Panc1 (cell line): Measurements from ENCODE around the gene SPCS2. TPM values are rescaled to one million over a fixed set of nuclear protein-coding genes. Genes with fewer than 3 reads are reported as not detected.

Experiments
- ATAC-seq: fragments of 200-7000 bp; cut with Tn5 transposase; 2 replicates; pipeline ENCODE4 v1.9.1; 2020; ENCODE audit warnings: mild to moderate bottlenecking, moderate library complexity
- BruUV-seq: library from RNA; stranded (reverse); fragments of 400-500 nt; replicated peaks from 2 replicates; lab custom pipeline; 2021; lab: Mats Ljungman, UMichigan
- CTCF ChIA-PET: fragments of 300-600 bp; sonication (Branson Sonifier 250); formaldehyde crosslinking; loops from one replicate; lab custom pipeline; 2022; ENCODE audit warnings: antibody characterized with exemption; lab: Charles Lee
- POLR2A ChIA-PET: fragments of 300-600 bp; sonication (Branson Sonifier 250); formaldehyde crosslinking; loops from one replicate; lab custom pipeline; 2022; ENCODE audit warnings: antibody characterized with exemption; lab: Charles Lee
- DNase-seq: peaks from one replicate; pipeline ENCODE4 v3.0.0-alpha.2; 2010; ENCODE audit warnings: low read depth, low spot score
- H3K27ac ChIP-seq: 2 replicates; pipeline ENCODE4 v1.5.1; 2011; ENCODE audit warnings: mild to moderate bottlenecking, low read length, inconsistent platforms
- H3K27me3 ChIP-seq: fragments of 200-500 bp; sonication (Bioruptor generic); 2 replicates; pipeline ENCODE4 v1.6.0; 2014; ENCODE audit warnings: low read length, inconsistent platforms; ENCODE audit not compliant: control insufficient read depth, insufficient read depth
- H3K36me3 ChIP-seq: fragments of 200-500 bp; sonication (Bioruptor generic); 2 replicates; pipeline ENCODE4 v1.5.1; 2014; ENCODE audit warnings: inconsistent platforms, mild to moderate bottlenecking, low read length, moderate library complexity; ENCODE audit not compliant: control insufficient read depth, insufficient read depth
- H3K4me1 ChIP-seq: 2 replicates; pipeline ENCODE4 v1.5.1; 2011; ENCODE audit warnings: inconsistent platforms, mild to moderate bottlenecking, low read length, moderate library complexity; ENCODE audit not compliant: control insufficient read depth, insufficient read depth
- H3K4me3 ChIP-seq, 2 experiments: 2 replicates each; pipeline ENCODE4 v1.5.1; 2011 to 2012; ENCODE audit warnings: low read depth in 2 of 2, low read length in 2 of 2, mild to moderate bottlenecking in 2 of 2, inconsistent platforms in 1 of 2, moderate library complexity in 1 of 2
- H3K9me3 ChIP-seq: fragments of 200-500 bp; sonication (Bioruptor generic); 2 replicates; pipeline ENCODE4 v1.5.1; 2014; ENCODE audit warnings: low read depth, mild to moderate bottlenecking, inconsistent platforms, low read length, moderate library complexity; ENCODE audit not compliant: control insufficient read depth, insufficient read depth
- CTCF ChIP-seq: fragments of 450-650 bp; IDR thresholded peaks from 2 replicates; pipeline ENCODE4 v1.5.1; 2017; ENCODE audit warnings: mild to moderate bottlenecking
- POLR2AphosphoS5 ChIP-seq: IDR thresholded peaks from 2 replicates; pipeline ENCODE4 v1.6.1; 2012; ENCODE audit warnings: mild to moderate bottlenecking, low read depth, low read length, moderate library complexity
- REST ChIP-seq, 2 experiments: IDR thresholded peaks; 2 replicates each; pipeline ENCODE4 v1.6.1; 2011 to 2012; ENCODE audit warnings: low read depth in 2 of 2, control low read depth in 1 of 2, low read length in 1 of 2, mild to moderate bottlenecking in 1 of 2, moderate library complexity in 1 of 2; ENCODE audit not compliant: insufficient read depth in 1 of 2
- SIN3A ChIP-seq: IDR thresholded peaks from 2 replicates; pipeline ENCODE4 v1.6.1; 2012; ENCODE audit warnings: low read depth, mild to moderate bottlenecking, low read length, moderate library complexity, borderline replicate concordance; ENCODE audit not compliant: insufficient read depth
- TCF7L2 ChIP-seq: IDR thresholded peaks from 2 replicates; pipeline ENCODE4 v1.6.1; 2011; ENCODE audit warnings: mild to moderate bottlenecking, low read depth, low read length, inconsistent platforms
- in situ Hi-C: cut with HindIII; loops from 2 replicates; pipeline ENCODE4 v1.10.0; 2016; ENCODE audit warnings: low sequenced_read_pairs, low pct_unique_long_range_greater_than_20kb
- intact Hi-C: fragments of 100-400 bp; cut with micrococcal nuclease; formaldehyde crosslinking; loops from one replicate; pipeline ENCODE4 v1.10.0; 2022; ENCODE audit not compliant: unreplicated experiment
- total RNA-seq: library from RNA; stranded (reverse); gene quantifications from one replicate; pipeline ENCODE4 v1.2.1, GENCODE V29; 2021; ENCODE audit not compliant: unreplicated experiment

The SPCS2 gene
- total RNA-seq, 1 experiment from 2014 or later = 242 TPM

GRCh38 chr11:74909812-74910211, 39.3 kb upstream of the SPCS2 start:
- H3K36me3 ChIP-seq = peaks cover 5% of the 10 kb centered on the region; the same call in 1 of the 2 replicates

GRCh38 chr11:74923125-74923524, 25.9 kb upstream of the SPCS2 start:
- no peak for ATAC-seq
- no peak overlapping the region for H3K27ac ChIP-seq
- ChIA-PET CTCF (no interaction called here), POLR2A (no interaction called here)
- no peak for TF ChIP-seq SIN3A
- no peak for TF ChIP-seq POLR2AphosphoS5
- no peak for TF ChIP-seq CTCF
- TF ChIP-seq TCF7L2 = no peak
- no peak for TF ChIP-seq REST (IDR thresholded peaks at IDR 0.05; ENCODE audit: insufficient read depth in 1 of 2, low read depth in 2 of 2, low read length in 1 of 2)
- BruUV-seq = no TSS peak
- in situ Hi-C loops = loop anchor here (25.0 kb wide), 1 partner anchor 289 kb away; no protein-coding TSS in a partner anchor
- DNase-seq = no peak
- H3K4me1 ChIP-seq = no peaks in the 10 kb centered on the region
- no peaks in the 10 kb centered on the region for H3K27me3 ChIP-seq
- no peak overlapping the region for H3K4me3 ChIP-seq
- H3K36me3 ChIP-seq = peaks cover 12% of the 10 kb centered on the region
- intact Hi-C loops = loop anchor here (10.0 kb wide), 1 partner anchor 322 kb away; the partner anchor contains the start of gene TPBGL
- H3K9me3 ChIP-seq = no peaks in the 10 kb centered on the region

More at GRCh38 chr11:74909812-74910211, 39.3 kb upstream of the SPCS2 start:
- Histone ChIP-seq H3K9me3 (no peaks in the 10 kb centered on the region), H3K27me3 (no peaks in the 10 kb centered on the region), H3K4me3 (no peak overlapping the region), H3K4me1 (no peaks in the 10 kb centered on the region), H3K27ac (no peak overlapping the region)
- CTCF ChIA-PET = interaction anchor here (0.6 kb wide), 1 partner anchor 908 kb away, joined by 3 read pairs; no protein-coding TSS in a partner anchor
- no peak for TF ChIP-seq TCF7L2
- no peak for TF ChIP-seq SIN3A
- no peak for TF ChIP-seq CTCF
- no peak for TF ChIP-seq POLR2AphosphoS5
- TF ChIP-seq REST (IDR thresholded peaks at IDR 0.05; ENCODE audit: insufficient read depth in 1 of 2, low read depth in 2 of 2, low read length in 1 of 2) = no peak
- DNase-seq = no peak
- BruUV-seq = no TSS peak
- intact Hi-C loops (no loop called here), in situ Hi-C loops (loop anchor here (25.0 kb wide), 1 partner anchor 302 kb away; no protein-coding TSS in a partner anchor)
- ATAC-seq = no peak
- POLR2A ChIA-PET = no interaction called here
